HG03108 (cell line): ENCODE results near the gene HRNR.
"Not testable (repeated sequence)": the region's sequence is repeated elsewhere in the genome, so short reads cannot be mapped to it uniquely, and the experiment has no call there.

ENCODE experiments used
- ATAC-seq: cut with Tn5 transposase; IDR thresholded peaks from one replicate; pipeline ENCODE4 v1.9.1; 2021; ENCODE audit warnings: moderate library complexity; ENCODE audit not compliant: unreplicated experiment

HRNR gene

GRCh38 chr1:152224093-152224492, at the start of gene HRNR:
TSS of gene HRNR (minus strand) at chr1:152224193. CDS start at chr1:152223253, 940 bp downstream.
- no peak for ATAC-seq

GRCh38 chr1:152256394-152256793, 32.4 kb upstream of the HRNR start:
- not testable (repeated sequence) for ATAC-seq

- no peak for ATAC-seq
Observed at GRCh38 chr1:152252157-152252556, 28.2 kb upstream of the HRNR start.

GRCh38 chr1:152251391-152251790, 27.4 kb upstream of the HRNR start:
- no peak for ATAC-seq

GRCh38 chr1:152247316-152247715, 23.3 kb upstream of the HRNR start:
- ATAC-seq, result no peak

GRCh38 chr1:152244576-152245273, 20.7 kb upstream of the HRNR start:
- no peak for ATAC-seq

- no peak for ATAC-seq
Observed at GRCh38 chr1:152237093-152237492, 13.1 kb upstream of the HRNR start.

GRCh38 chr1:152228831-152229230, 4.8 kb upstream of the HRNR start:
- no peak for ATAC-seq

- ATAC-seq, result no peak
Observed at GRCh38 chr1:152227310-152227928, 3.4 kb upstream of the HRNR start.

GRCh38 chr1:152225678-152226077, 1.7 kb upstream of the HRNR start:
- ATAC-seq, result no peak

- ATAC-seq, result no peak
Observed at GRCh38 chr1:152220166-152221163, 3.5 kb downstream of the HRNR start.

GRCh38 chr1:152219438-152219837, 4.6 kb downstream of the HRNR start:
- ATAC-seq, result not testable (repeated sequence)

GRCh38 chr1:152218762-152219436, 5.1 kb downstream of the HRNR start:
- no peak for ATAC-seq

- ATAC-seq, result not testable (repeated sequence)
Observed at GRCh38 chr1:152215604-152216003, 8.4 kb downstream of the HRNR start.

GRCh38 chr1:152214911-152215310, 9.1 kb downstream of the HRNR start:
- not testable (repeated sequence) for ATAC-seq

GRCh38 chr1:152198982-152199381, 25.0 kb downstream of the HRNR start:
- ATAC-seq, result no peak

GRCh38 chr1:152197361-152197941, 26.5 kb downstream of the HRNR start:
- ATAC-seq, result no peak

- no peak for ATAC-seq
Observed at GRCh38 chr1:152191711-152192110, 32.3 kb downstream of the HRNR start.

GRCh38 chr1:152191260-152191659, 32.7 kb downstream of the HRNR start:
- no peak for ATAC-seq

- ATAC-seq, result no peak
Observed at GRCh38 chr1:152190589-152190988, 33.4 kb downstream of the HRNR start.
